Stimulated activated CD4-positive, alpha-beta T cell treated with anti-CD3 and anti-CD28 coated beads, Interleukin-2, amount 100 ng/mL, for 4 hours (primary cell): ENCODE measurements around the gene RBM17.
A peak's percentile ranks its signal among the peaks of the same experiment; 100 is the strongest.
"Not testable (repeated sequence)": the region's sequence is repeated elsewhere in the genome, so short reads cannot be mapped to it uniquely, and the experiment has no call there.

Experiments used
- DNase-seq: peaks from one replicate; pipeline ENCODE4 v3.0.0-alpha.2; 2020; ENCODE audit warnings: low read depth

RBM17 gene

GRCh38 chr10:6080417-6080973, 8.3 kb upstream of the RBM17 start:
- DNase-seq: no peak

- DNase-seq: no peak
These were observed 6.1 kb upstream of the RBM17 start for GRCh38 chr10:6082496-6083395.

- peak; percentile 53 for DNase-seq
These were observed 5.0 kb upstream of the RBM17 start for GRCh38 chr10:6083523-6084475.

GRCh38 chr10:6086375-6087233, 2.2 kb upstream of the RBM17 start:
- peak; percentile 81 for DNase-seq

- DNase-seq: no peak
These were observed 743 bp downstream of the RBM17 start for GRCh38 chr10:6089334-6090219.

GRCh38 chr10:6091630-6092029, 2.8 kb downstream of the RBM17 start:
- DNase-seq: no peak

GRCh38 chr10:6092731-6093130, 3.9 kb downstream of the RBM17 start:
- no peak for DNase-seq

GRCh38 chr10:6095810-6096570, 7.2 kb downstream of the RBM17 start:
- no peak for DNase-seq

- DNase-seq: no peak
These were observed 8.2 kb downstream of the RBM17 start for GRCh38 chr10:6097063-6097462.

- DNase-seq: no peak
These were observed 9.3 kb downstream of the RBM17 start for GRCh38 chr10:6098156-6098555.

- no peak for DNase-seq
These were observed 11.5 kb downstream of the RBM17 start for GRCh38 chr10:6100370-6100769.

GRCh38 chr10:6101181-6101580, 12.3 kb downstream of the RBM17 start:
- no peak for DNase-seq

- no peak for DNase-seq
These were observed 13.3 kb downstream of the RBM17 start for GRCh38 chr10:6102128-6102527.

- DNase-seq: no peak
These were observed 14.8 kb downstream of the RBM17 start for GRCh38 chr10:6103591-6103990.

GRCh38 chr10:6107616-6108015, 18.8 kb downstream of the RBM17 start:
- DNase-seq: not testable (repeated sequence)

- DNase-seq: no peak
These were observed 19.2 kb downstream of the RBM17 start for GRCh38 chr10:6108072-6108471.

GRCh38 chr10:6108631-6109443, 20.0 kb downstream of the RBM17 start:
- peak; percentile 21 for DNase-seq

- DNase-seq: no peak
These were observed 20.6 kb downstream of the RBM17 start for GRCh38 chr10:6109444-6109775.

GRCh38 chr10:6110136-6110535, 21.3 kb downstream of the RBM17 start:
- DNase-seq: no peak
